Prostate gland (tissue), 2 donors: ENCODE measurements around the gene CDR2L.

Experiments
- POLR2A ChIP-seq: fragments of 450-650 bp; IDR thresholded peaks from one replicate; pipeline ENCODE4 v1.6.1; 2016; ENCODE audit warnings: antibody characterized with exemption, mild to moderate bottlenecking
- POLR2AphosphoS5 ChIP-seq: sonication (generic); formaldehyde crosslinking; IDR thresholded peaks from one replicate; pipeline ENCODE4 v1.6.1; 2017; ENCODE audit warnings: antibody characterized with exemption
- TF ChIP-seq, protein P1 (sequence below), 4 experiments: fragments of 200-600 bp in 2 of 4; fragments of 450-650 bp in 2 of 4; sonication (generic) in 2 of 4; IDR thresholded peaks; 1 replicate in 3 of 4; 2 replicates in 1 of 4; pipeline ENCODE4 v1.5.1; 2016 to 2019; ENCODE audit warnings: antibody characterized with exemption in 4 of 4, mild to moderate bottlenecking in 2 of 4, moderate library complexity in 2 of 4

DNA sequence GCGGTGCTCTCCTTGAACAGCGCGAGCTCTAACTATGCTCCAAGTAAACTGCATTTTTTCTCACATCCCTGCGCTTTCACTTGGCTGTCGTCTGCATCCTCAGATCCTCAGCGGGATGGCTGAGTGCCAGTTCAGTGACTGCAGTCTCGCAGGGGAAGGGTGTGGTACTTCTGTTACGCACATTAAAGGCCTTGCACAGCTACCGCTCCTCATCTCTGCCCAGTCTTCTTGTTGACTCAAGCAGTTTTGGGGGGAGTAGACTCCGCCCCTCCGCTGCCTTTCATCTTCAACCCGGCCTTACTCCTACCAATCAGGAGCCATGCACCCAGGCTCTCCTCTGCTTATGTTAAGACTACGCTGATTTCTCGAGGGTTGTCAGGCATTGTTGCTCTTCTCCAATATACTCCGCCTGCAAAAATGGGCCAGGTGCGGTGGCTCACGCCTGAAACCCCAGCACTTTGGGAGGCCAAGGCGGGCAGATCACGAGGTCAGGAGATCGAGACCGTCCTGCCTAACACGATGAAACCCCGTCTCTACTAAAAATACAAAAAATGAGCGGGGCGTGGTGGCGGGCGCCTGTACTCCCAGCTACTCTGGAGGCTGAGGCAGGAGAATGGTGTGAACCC, 49.3 kb downstream of the CDR2L start:
- TF ChIP-seq, protein P1, sequence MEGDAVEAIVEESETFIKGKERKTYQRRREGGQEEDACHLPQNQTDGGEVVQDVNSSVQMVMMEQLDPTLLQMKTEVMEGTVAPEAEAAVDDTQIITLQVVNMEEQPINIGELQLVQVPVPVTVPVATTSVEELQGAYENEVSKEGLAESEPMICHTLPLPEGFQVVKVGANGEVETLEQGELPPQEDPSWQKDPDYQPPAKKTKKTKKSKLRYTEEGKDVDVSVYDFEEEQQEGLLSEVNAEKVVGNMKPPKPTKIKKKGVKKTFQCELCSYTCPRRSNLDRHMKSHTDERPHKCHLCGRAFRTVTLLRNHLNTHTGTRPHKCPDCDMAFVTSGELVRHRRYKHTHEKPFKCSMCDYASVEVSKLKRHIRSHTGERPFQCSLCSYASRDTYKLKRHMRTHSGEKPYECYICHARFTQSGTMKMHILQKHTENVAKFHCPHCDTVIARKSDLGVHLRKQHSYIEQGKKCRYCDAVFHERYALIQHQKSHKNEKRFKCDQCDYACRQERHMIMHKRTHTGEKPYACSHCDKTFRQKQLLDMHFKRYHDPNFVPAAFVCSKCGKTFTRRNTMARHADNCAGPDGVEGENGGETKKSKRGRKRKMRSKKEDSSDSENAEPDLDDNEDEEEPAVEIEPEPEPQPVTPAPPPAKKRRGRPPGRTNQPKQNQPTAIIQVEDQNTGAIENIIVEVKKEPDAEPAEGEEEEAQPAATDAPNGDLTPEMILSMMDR (IDR thresholded peaks at IDR 0.05): peak in 1 of 4 experiments; percentile 13
- TF ChIP-seq POLR2A: peak; percentile 11
- peak; percentile 72 for TF ChIP-seq POLR2AphosphoS5
